Caco-2 (cell line): Measurements from ENCODE around the gene TANGO2. TPM values are rescaled to one million over a fixed set of nuclear protein-coding genes. Genes with fewer than 3 reads are reported as not detected.

Experiments used
- BruUV-seq: library from RNA; stranded (reverse); fragments of 400-500 nt; replicated peaks from 2 replicates; lab custom pipeline; 2021; lab: Mats Ljungman, UMichigan
- CTCF ChIA-PET: fragments of 300-600 bp; sonication (Branson Sonifier 250); formaldehyde crosslinking; loops from one replicate; lab custom pipeline; 2022; ENCODE audit warnings: antibody characterized with exemption; lab: Charles Lee
- POLR2A ChIA-PET: fragments of 300-600 bp; sonication (Branson Sonifier 250); formaldehyde crosslinking; loops from one replicate; lab custom pipeline; 2022; ENCODE audit warnings: antibody characterized with exemption; lab: Charles Lee
- DNase-seq, 2 experiments: peaks; one replicate each; pipeline versions ENCODE4 v3.0.0 to v3.0.0-alpha.2; 2020 to 2022
- H3K27me3 ChIP-seq: replicated peaks from 2 replicates; pipeline ENCODE4 v1.6.0; 2011; ENCODE audit warnings: low read length; ENCODE audit not compliant: control insufficient read depth, insufficient read depth
- H3K36me3 ChIP-seq: 2 replicates; pipeline ENCODE4 v1.5.1; 2011; ENCODE audit warnings: low read length; ENCODE audit not compliant: control insufficient read depth, insufficient read depth
- H3K4me1 ChIP-seq: fragments of 250-450 bp; sonication (Bioruptor Pico); 2 replicates; pipeline ENCODE4 v1.5.1; 2020; ENCODE audit warnings: mild to moderate bottlenecking
- H3K4me3 ChIP-seq: 2 replicates; pipeline ENCODE4 v1.5.1; 2011; ENCODE audit warnings: low read depth, mild to moderate bottlenecking, control low read depth, low read length
- H3K9me3 ChIP-seq: fragments of 250-450 bp; sonication (Bioruptor Pico); 2 replicates; pipeline ENCODE4 v1.5.1; 2020; ENCODE audit warnings: mild to moderate bottlenecking, moderate library complexity
- H3K27ac Mint-ChIP-seq: one replicate; pipeline ENCODE4 v1.8.0; 2022; ENCODE audit warnings: mixed read lengths; ENCODE audit not compliant: unreplicated experiment
- H3K27me3 Mint-ChIP-seq: one replicate; pipeline ENCODE4 v1.8.0; 2022; ENCODE audit warnings: mixed read lengths; ENCODE audit not compliant: insufficient read depth, unreplicated experiment
- H3K36me3 Mint-ChIP-seq: one replicate; pipeline ENCODE4 v1.8.0; 2022; ENCODE audit warnings: mild to moderate bottlenecking, mixed read lengths; ENCODE audit not compliant: insufficient read depth, unreplicated experiment
- H3K4me1 Mint-ChIP-seq: one replicate; pipeline ENCODE4 v1.8.0; 2022; ENCODE audit warnings: low read depth, mixed read lengths; ENCODE audit not compliant: unreplicated experiment
- H3K4me3 Mint-ChIP-seq: one replicate; pipeline ENCODE4 v1.8.0; 2022; ENCODE audit warnings: mild to moderate bottlenecking, moderate library complexity, mixed read lengths; ENCODE audit not compliant: unreplicated experiment
- H3K9me3 Mint-ChIP-seq: one replicate; pipeline ENCODE4 v1.8.0; 2022; ENCODE audit warnings: mixed read lengths; ENCODE audit not compliant: unreplicated experiment
- intact Hi-C: fragments of 100-400 bp; cut with micrococcal nuclease; formaldehyde crosslinking; loops from one replicate; pipeline ENCODE4 v1.10.0; 2022; ENCODE audit not compliant: unreplicated experiment
- total RNA-seq: library from RNA; stranded (reverse); gene quantifications from 2 replicates; pipeline ENCODE4 v1.2.3, GENCODE V29; 2022
- TF ChIP-seq, protein P1 (sequence below), 2 experiments: fragments of 200-600 bp in 1 of 2; IDR thresholded peaks; 1 replicate in 1 of 2; 2 replicates in 1 of 2; pipeline versions ENCODE4 v1.5.1 to v1.8.0; 2011 to 2022; ENCODE audit warnings: antibody characterized with exemption in 1 of 2, control low read depth in 1 of 2, inconsistent platforms in 1 of 2, low read depth in 1 of 2, low read length in 1 of 2, mild to moderate bottlenecking in 1 of 2, moderate library complexity in 1 of 2; ENCODE audit not compliant: insufficient read depth in 1 of 2, severe bottlenecking in 1 of 2, unreplicated experiment in 1 of 2

TANGO2 gene
- total RNA-seq, 1 experiment from 2014 or later = 26.6 TPM

DNA sequence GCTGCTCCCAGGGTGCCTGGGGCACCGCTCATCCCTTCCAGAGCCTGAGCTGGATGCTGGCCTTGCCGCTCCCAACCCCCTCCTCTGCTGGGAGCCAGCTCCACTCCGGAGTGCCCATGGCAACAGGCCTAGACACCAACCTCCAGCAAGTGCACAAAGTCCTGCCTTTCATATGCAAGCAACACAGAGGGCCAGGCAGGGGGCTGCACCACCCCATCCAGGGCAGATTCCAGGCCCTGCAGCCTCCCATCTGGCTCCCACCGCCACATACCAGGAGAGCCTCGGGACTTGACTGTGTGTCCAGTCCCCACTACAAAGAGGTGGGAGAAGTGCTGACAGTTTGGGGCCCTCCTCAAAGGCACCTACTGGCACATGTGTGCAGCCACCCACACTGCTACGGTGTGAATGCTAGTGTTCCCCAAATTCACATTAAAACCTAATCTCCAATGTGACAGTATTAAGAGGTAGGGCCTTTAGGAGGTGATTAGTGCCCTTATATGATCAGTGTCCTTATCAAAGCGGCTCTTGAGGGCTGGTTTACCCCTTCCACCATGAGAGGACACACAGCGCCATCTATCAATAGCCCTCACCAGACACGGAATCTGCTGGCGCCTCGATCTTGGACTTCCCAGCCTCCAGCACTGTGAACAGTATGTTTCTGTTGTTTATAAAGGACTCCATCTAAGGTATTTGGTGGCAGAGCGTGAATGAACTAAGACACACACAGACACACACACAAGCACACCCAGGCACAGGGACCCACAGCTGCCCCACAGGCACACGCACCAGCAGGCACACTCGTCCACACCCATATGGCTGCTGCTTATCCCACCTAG is 20.4 kb upstream of the TANGO2 start:
- Histone ChIP-seq H3K9me3 (peaks cover 19% of the 10 kb centered on the region), H3K4me3 (no peak overlapping the region), H3K36me3 (no peaks in the 10 kb centered on the region), H3K27me3 (no peaks in the 10 kb centered on the region), H3K4me1 (no peaks in the 10 kb centered on the region)
- H3K36me3 Mint-ChIP-seq = no peaks in the 10 kb centered on the region
- intact Hi-C loops = no loop called here
- ChIA-PET CTCF (no interaction called here), POLR2A (no interaction called here)
- TF ChIP-seq, protein P1, sequence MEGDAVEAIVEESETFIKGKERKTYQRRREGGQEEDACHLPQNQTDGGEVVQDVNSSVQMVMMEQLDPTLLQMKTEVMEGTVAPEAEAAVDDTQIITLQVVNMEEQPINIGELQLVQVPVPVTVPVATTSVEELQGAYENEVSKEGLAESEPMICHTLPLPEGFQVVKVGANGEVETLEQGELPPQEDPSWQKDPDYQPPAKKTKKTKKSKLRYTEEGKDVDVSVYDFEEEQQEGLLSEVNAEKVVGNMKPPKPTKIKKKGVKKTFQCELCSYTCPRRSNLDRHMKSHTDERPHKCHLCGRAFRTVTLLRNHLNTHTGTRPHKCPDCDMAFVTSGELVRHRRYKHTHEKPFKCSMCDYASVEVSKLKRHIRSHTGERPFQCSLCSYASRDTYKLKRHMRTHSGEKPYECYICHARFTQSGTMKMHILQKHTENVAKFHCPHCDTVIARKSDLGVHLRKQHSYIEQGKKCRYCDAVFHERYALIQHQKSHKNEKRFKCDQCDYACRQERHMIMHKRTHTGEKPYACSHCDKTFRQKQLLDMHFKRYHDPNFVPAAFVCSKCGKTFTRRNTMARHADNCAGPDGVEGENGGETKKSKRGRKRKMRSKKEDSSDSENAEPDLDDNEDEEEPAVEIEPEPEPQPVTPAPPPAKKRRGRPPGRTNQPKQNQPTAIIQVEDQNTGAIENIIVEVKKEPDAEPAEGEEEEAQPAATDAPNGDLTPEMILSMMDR (IDR thresholded peaks at IDR 0.05; ENCODE audit: insufficient read depth in 1 of 2, low read depth in 1 of 2, low read length in 1 of 2, severe bottlenecking in 1 of 2, unreplicated experiment in 1 of 2) = no peak
- H3K9me3 Mint-ChIP-seq = peaks cover 18% of the 10 kb centered on the region
- no peak for DNase-seq
- no peaks in the 10 kb centered on the region for H3K27me3 Mint-ChIP-seq
- no peaks in the 10 kb centered on the region for H3K4me1 Mint-ChIP-seq
- H3K4me3 Mint-ChIP-seq = no peak overlapping the region
- no TSS peak for BruUV-seq
- no peak overlapping the region for H3K27ac Mint-ChIP-seq

DNA sequence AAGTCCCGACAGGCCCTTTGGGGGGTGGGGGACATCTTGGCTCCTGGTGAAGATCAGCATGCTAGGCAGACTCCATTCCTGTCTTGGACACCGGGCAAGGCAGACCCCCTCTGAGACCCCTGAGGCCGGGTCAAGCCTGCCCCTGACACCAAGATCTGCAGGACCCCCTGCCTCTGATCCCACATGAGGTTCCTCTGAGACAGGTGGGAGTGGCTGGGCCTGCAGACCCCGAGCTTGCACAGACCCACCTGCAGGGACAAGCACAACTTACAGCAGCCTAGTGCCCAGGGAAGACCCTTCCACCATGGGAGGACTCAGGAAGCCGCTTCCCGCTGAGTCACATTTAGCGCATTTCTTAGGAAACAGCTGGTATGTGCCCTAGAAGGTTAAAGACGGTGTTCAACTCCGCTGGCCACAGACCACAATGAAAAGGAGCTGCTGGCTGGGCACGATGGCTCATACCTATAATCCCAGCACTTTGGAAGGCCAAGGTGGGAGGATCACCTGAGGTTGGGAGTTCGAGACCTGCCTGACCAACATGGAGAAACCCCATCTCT is 19.8 kb upstream of the TANGO2 start:
- Histone ChIP-seq H3K4me3 (no peak overlapping the region), H3K9me3 (peaks cover 19% of the 10 kb centered on the region), H3K36me3 (no peaks in the 10 kb centered on the region), H3K4me1 (no peaks in the 10 kb centered on the region), H3K27me3 (no peaks in the 10 kb centered on the region)
- Mint-ChIP-seq H3K27me3 (no peaks in the 10 kb centered on the region), H3K9me3 (peaks cover 18% of the 10 kb centered on the region), H3K36me3 (no peaks in the 10 kb centered on the region), H3K27ac (no peak overlapping the region), H3K4me1 (no peaks in the 10 kb centered on the region), H3K4me3 (no peak overlapping the region)
- POLR2A ChIA-PET = no interaction called here
- no TSS peak for BruUV-seq
- CTCF ChIA-PET = no interaction called here
- intact Hi-C loops = no loop called here
- TF ChIP-seq, protein P1 (IDR thresholded peaks at IDR 0.05; ENCODE audit: insufficient read depth in 1 of 2, low read depth in 1 of 2, low read length in 1 of 2, severe bottlenecking in 1 of 2, unreplicated experiment in 1 of 2) = no peak
- no peak for DNase-seq

DNA sequence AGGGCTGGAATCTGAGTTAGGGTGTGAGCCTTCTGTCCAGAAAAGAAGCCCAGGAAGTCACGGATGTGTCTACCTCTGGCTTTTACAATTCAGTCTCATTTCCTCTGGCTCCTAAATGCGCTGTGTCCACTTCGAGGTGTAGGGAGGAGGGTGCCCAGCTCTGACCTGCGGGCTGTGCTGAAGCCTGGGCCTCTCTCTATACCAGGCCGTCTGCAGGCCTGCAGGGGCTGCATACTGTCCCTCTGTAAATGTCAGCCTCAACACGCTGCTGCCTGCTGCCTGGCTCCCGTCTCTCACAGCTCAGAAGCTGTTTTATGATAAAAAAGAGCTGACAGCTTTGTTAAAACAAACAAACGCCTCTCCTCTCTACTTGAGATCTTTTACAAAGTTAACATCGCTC is 18.8 kb upstream of the TANGO2 start:
- intact Hi-C loops = no loop called here
- H3K4me1 Mint-ChIP-seq = no peaks in the 10 kb centered on the region
- H3K4me1 ChIP-seq = no peaks in the 10 kb centered on the region
- POLR2A ChIA-PET = no interaction called here
- peaks cover 19% of the 10 kb centered on the region for H3K9me3 ChIP-seq
- no peak for DNase-seq
- H3K27ac Mint-ChIP-seq = no peak overlapping the region
- no TSS peak for BruUV-seq
- no peaks in the 10 kb centered on the region for H3K36me3 ChIP-seq
- peaks cover 18% of the 10 kb centered on the region for H3K9me3 Mint-ChIP-seq
- H3K27me3 Mint-ChIP-seq = no peaks in the 10 kb centered on the region
- H3K4me3 Mint-ChIP-seq = no peak overlapping the region
- no peak overlapping the region for H3K4me3 ChIP-seq
- CTCF ChIA-PET = no interaction called here
- H3K27me3 ChIP-seq = no peaks in the 10 kb centered on the region
- H3K36me3 Mint-ChIP-seq = no peaks in the 10 kb centered on the region
- TF ChIP-seq, protein P1 (IDR thresholded peaks at IDR 0.05; ENCODE audit: insufficient read depth in 1 of 2, low read depth in 1 of 2, low read length in 1 of 2, severe bottlenecking in 1 of 2, unreplicated experiment in 1 of 2) = no peak
